Fibroblast of the aortic adventitia (primary cell): ENCODE data around the gene FREM2. TPM values are rescaled to one million over a fixed set of nuclear protein-coding genes. Genes with fewer than 3 reads are reported as not detected.

ENCODE experiments used
- DNase-seq: peaks from one replicate; pipeline ENCODE4 v3.0.0-alpha.2; 2010; ENCODE audit warnings: low read depth
- H3K4me3 ChIP-seq: 2 replicates; pipeline ENCODE4 v1.5.1; 2011; ENCODE audit warnings: low read depth, mild to moderate bottlenecking, control low read depth, low read length, moderate library complexity
- total RNA-seq: library from RNA; depleted of rRNA; stranded (reverse); fragments of >200 nt; gene quantifications from 2 replicates; pipeline ENCODE4 v1.2.3, GENCODE V29; 2012; ENCODE audit warnings: low replicate concordance
- TF ChIP-seq, protein P1 (sequence below): IDR thresholded peaks from 2 replicates; pipeline ENCODE4 v1.5.1; 2011; ENCODE audit warnings: mild to moderate bottlenecking, low read length, control low read depth, inconsistent platforms; ENCODE audit not compliant: insufficient read depth

The FREM2 gene, protein sequence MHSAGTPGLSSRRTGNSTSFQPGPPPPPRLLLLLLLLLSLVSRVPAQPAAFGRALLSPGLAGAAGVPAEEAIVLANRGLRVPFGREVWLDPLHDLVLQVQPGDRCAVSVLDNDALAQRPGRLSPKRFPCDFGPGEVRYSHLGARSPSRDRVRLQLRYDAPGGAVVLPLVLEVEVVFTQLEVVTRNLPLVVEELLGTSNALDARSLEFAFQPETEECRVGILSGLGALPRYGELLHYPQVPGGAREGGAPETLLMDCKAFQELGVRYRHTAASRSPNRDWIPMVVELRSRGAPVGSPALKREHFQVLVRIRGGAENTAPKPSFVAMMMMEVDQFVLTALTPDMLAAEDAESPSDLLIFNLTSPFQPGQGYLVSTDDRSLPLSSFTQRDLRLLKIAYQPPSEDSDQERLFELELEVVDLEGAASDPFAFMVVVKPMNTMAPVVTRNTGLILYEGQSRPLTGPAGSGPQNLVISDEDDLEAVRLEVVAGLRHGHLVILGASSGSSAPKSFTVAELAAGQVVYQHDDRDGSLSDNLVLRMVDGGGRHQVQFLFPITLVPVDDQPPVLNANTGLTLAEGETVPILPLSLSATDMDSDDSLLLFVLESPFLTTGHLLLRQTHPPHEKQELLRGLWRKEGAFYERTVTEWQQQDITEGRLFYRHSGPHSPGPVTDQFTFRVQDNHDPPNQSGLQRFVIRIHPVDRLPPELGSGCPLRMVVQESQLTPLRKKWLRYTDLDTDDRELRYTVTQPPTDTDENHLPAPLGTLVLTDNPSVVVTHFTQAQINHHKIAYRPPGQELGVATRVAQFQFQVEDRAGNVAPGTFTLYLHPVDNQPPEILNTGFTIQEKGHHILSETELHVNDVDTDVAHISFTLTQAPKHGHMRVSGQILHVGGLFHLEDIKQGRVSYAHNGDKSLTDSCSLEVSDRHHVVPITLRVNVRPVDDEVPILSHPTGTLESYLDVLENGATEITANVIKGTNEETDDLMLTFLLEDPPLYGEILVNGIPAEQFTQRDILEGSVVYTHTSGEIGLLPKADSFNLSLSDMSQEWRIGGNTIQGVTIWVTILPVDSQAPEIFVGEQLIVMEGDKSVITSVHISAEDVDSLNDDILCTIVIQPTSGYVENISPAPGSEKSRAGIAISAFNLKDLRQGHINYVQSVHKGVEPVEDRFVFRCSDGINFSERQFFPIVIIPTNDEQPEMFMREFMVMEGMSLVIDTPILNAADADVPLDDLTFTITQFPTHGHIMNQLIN (N-terminal part only)
- not detected in 2 replicates for total RNA-seq

DNA sequence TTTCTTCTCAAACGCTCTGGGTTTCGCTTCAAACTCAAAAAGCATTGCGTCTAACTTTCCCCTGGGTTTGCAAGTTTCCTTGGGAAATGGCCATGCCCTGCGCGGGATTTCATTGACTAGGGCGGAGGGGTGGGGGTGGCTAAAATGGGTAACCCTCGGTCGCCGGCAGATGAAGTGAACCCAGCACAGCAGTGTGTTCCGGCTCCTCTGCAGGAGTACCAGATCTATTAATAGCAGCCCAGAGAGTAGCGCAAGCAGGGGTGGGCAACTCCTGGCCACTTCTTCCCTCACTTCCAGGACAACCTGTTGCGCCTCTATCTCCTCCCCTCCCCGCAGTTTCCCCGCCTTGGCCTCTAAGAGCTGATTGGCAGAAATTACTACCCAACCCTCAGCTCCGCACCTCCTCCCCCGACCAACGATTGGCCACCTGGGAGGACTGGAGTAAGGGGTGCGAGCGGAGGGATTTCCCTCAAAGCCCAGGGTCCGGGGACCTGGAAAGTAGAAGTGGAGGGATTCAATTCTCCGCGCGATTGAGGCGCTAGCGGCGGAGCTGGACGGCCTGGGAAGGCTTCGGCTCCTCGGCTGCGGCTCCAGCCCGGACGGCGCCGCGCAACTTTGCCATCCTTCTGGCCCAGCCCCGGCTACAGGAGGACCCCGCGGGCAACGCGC lies at the start of gene FREM2:
Gene FREM2, plus strand, starts transcription at position 501 of the 669 bp plus-strand sequence. CDS start 268 bp downstream, outside the sequence.
- TF ChIP-seq, protein P1, sequence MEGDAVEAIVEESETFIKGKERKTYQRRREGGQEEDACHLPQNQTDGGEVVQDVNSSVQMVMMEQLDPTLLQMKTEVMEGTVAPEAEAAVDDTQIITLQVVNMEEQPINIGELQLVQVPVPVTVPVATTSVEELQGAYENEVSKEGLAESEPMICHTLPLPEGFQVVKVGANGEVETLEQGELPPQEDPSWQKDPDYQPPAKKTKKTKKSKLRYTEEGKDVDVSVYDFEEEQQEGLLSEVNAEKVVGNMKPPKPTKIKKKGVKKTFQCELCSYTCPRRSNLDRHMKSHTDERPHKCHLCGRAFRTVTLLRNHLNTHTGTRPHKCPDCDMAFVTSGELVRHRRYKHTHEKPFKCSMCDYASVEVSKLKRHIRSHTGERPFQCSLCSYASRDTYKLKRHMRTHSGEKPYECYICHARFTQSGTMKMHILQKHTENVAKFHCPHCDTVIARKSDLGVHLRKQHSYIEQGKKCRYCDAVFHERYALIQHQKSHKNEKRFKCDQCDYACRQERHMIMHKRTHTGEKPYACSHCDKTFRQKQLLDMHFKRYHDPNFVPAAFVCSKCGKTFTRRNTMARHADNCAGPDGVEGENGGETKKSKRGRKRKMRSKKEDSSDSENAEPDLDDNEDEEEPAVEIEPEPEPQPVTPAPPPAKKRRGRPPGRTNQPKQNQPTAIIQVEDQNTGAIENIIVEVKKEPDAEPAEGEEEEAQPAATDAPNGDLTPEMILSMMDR, result no peak
- peak within 1 kb of the TSS; percentile 9 for H3K4me3 ChIP-seq

DNA sequence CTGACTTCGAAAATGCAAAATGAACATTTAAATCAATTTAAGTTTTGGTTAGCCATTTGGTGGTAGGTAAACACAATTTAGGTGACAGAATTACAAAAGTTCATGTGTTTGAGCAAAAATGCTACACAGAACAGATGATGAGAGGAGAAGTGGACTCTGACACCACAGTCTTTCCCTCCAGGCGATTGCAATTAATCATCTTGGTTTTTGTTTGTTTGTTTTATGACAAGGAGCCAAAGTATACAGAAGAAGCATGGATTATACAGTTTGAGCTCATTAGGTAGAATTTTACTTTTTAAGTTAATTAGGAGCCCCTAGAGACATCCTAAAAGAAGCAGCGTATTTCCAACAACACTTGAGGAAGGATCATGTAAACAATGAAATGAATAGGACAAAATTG lies 49.3 kb upstream of the FREM2 start:
- no peak for DNase-seq
- TF ChIP-seq, protein P1, result no peak

More for the DNA sequence above, at the start of gene FREM2:
- DNase-seq, result no peak

DNA sequence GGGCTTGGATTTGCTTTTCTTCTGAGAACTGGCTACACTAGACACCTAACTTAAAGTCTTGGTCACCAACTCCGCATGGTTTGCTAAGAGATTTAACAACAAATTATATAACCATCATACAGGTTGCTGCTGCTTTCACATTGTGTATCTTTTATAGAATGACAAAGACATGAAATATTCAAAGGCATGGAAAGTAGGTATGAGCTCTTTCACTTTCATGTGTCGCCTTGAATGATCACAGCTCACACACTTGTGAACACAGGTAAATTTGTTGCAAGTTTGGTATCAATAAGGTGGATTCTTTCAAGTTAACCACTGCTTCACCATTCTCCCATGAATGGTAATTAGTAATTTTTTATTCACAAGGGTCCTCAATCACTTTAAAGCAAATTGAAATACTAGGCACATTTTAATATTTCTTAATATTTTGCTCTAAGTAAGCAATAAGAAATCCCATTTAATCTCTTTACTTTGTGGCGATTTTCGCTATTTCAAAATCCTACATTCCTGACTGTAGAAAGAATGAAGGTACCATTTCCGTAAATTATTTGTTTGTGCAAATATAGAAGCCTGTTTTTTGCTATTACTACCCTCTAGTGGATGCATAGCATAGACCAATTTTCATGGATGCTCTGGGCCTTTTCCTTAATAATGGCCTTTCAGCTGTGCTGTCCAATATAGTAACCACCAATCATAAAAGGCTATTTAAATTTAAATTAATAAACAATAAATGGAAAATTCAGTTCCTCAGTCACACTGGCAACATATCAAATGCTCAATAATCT lies 45.5 kb upstream of the FREM2 start:
- TF ChIP-seq, protein P1, result peak; percentile 24
- no peak for DNase-seq

More for the DNA sequence above, 49.3 kb upstream of the FREM2 start:
- H3K4me3 ChIP-seq, result no peak overlapping the region

DNA sequence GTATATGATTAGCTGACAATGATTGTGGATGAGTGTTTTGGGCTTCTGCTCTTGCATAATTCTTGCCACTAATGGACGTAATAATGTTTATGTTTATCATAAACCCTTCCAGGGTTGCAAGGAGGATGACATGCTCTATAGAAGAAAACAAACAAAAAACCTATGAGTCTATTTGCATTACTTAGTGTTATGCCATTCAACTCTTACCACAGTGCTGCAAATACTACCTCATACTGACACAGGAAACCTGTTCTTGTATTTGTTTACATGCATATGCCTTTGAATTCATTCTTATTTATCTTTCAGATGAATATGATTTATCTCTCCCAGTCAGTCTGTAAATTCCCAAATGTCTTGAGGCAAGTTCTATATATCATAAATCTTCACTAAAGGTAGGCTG lies 39.6 kb upstream of the FREM2 start:
- DNase-seq, result no peak
- H3K4me3 ChIP-seq, result no peak overlapping the region
- TF ChIP-seq, protein P1, result no peak

More for the DNA sequence above, 45.5 kb upstream of the FREM2 start:
- no peak overlapping the region for H3K4me3 ChIP-seq

DNA sequence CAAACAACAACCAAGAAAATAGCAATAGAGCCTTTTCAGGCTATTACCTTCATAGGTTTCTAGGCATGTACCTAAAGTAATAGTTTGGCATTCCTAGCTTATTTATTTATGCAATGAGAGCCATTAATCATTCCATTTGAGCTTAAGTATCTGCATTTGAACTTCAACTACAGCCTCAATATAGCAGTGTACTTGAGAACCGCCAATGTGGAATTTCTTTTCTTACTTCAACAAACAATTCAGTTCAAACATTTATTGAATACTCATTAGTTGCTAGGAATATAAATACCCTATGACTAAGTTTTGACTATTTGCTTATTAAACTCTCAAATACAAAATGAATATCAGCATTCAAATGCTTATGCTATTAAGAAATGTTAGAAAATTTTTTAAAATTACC lies 38.0 kb upstream of the FREM2 start:
- TF ChIP-seq, protein P1, result no peak
- H3K4me3 ChIP-seq, result no peak overlapping the region
- no peak for DNase-seq
